ENCODE measurements around the gene BABAM2. TPM values are rescaled to one million over a fixed set of nuclear protein-coding genes. Genes with fewer than 3 reads are reported as not detected.

The BABAM2 gene
- total and polyA plus RNA-seq, 4 donors: 9.9 to 17.0 (median 13.9) TPM

- H3K9me3 ChIP-seq (ENCODE audit: control insufficient read depth in 4 of 4, low read length in 3 of 4): no peaks in the 10 kb centered on the region
- no peak overlapping the region for H3K4me3 ChIP-seq (ENCODE audit: low read depth in 1 of 3, low read length in 3 of 3)
- no peak overlapping the region for H3K9ac ChIP-seq (ENCODE audit: low read depth in 1 of 2, low read length in 2 of 2)
- H3K4me1 ChIP-seq (ENCODE audit: control insufficient read depth in 4 of 4, insufficient read depth in 4 of 4, low read length in 3 of 4): no peaks in the 10 kb centered on the region
- no peak for DNase-seq (ENCODE audit: low spot score)
- H3K27ac ChIP-seq (ENCODE audit: low read depth in 1 of 2, low read length in 2 of 2): no peak overlapping the region
- WGBS: 90% methylated on average over 2 of the region's 2 CpGs
- H3K36me3 ChIP-seq (ENCODE audit: control insufficient read depth in 4 of 4, insufficient read depth in 3 of 4, low read depth in 1 of 4, low read length in 3 of 4): no peaks in the 10 kb centered on the region
- TF ChIP-seq YY1 (IDR thresholded peaks at IDR 0.05) (no peak), RXRA (IDR thresholded peaks at IDR 0.05) (no peak), FOXA2 (IDR thresholded peaks at IDR 0.05) (no peak), TAF1 (conservative IDR thresholded peaks at IDR 0.05) (no peak), RAD21 (IDR thresholded peaks at IDR 0.05) (no peak), GABPA (IDR thresholded peaks at IDR 0.05 in 1 of 2, conservative IDR thresholded peaks at IDR 0.05 in 1 of 2) (no peak), SP1 (IDR thresholded peaks at IDR 0.05) (no peak), HNF4A (conservative IDR thresholded peaks at IDR 0.05) (no peak), EGR1 (IDR thresholded peaks at IDR 0.05; ENCODE audit: low read depth in 2 of 2) (no peak), ATF3 (IDR thresholded peaks at IDR 0.05) (no peak), REST (IDR thresholded peaks at IDR 0.05) (no peak), HNF4G (IDR thresholded peaks at IDR 0.05) (no peak), CTCF (IDR thresholded peaks at IDR 0.05; ENCODE audit: low read depth, low read length, missing input control) (no peak), NR2F2 (IDR thresholded peaks at IDR 0.05) (no peak), MAX (IDR thresholded peaks at IDR 0.05) (no peak), JUND (IDR thresholded peaks at IDR 0.05) (no peak), FOXA1 (IDR thresholded peaks at IDR 0.05) (no peak)
- TF ChIP-seq, protein P1, sequence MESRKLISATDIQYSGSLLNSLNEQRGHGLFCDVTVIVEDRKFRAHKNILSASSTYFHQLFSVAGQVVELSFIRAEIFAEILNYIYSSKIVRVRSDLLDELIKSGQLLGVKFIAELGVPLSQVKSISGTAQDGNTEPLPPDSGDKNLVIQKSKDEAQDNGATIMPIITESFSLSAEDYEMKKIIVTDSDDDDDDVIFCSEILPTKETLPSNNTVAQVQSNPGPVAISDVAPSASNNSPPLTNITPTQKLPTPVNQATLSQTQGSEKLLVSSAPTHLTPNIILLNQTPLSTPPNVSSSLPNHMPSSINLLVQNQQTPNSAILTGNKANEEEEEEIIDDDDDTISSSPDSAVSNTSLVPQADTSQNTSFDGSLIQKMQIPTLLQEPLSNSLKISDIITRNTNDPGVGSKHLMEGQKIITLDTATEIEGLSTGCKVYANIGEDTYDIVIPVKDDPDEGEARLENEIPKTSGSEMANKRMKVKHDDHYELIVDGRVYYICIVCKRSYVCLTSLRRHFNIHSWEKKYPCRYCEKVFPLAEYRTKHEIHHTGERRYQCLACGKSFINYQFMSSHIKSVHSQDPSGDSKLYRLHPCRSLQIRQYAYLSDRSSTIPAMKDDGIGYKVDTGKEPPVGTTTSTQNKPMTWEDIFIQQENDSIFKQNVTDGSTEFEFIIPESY (IDR thresholded peaks at IDR 0.05): no peak
- no peaks in the 10 kb centered on the region for H3K27me3 ChIP-seq (ENCODE audit: control insufficient read depth in 4 of 4, insufficient read depth in 4 of 4, low read length in 3 of 4)
These were observed 12.5 kb downstream of the BABAM2 start for GRCh38 chr2:27903018-27903417.

Data from liver (tissue), 9 donors.